ENCODE measurements around the gene MYO9A.
A peak's percentile ranks its signal among the peaks of the same experiment; 100 is the strongest.
"Not testable (repeated sequence)": the region's sequence is repeated elsewhere in the genome, so short reads cannot be mapped to it uniquely, and the experiment has no call there.

Gene MYO9A

GRCh38 chr15:72128359-72128758, 10.4 kb upstream of the MYO9A start:
- no peak overlapping the region for H3K4me3 ChIP-seq (ENCODE audit: low read length)
- no peaks in the 10 kb centered on the region for H3K4me1 ChIP-seq (ENCODE audit: control insufficient read depth, insufficient read depth, low read length)
- H3K36me3 ChIP-seq (ENCODE audit: control insufficient read depth, insufficient read depth, low read length): no peaks in the 10 kb centered on the region
- H3K9ac ChIP-seq (ENCODE audit: low read length): no peak overlapping the region
- H3K27ac ChIP-seq (ENCODE audit: low read depth, low read length): no peak overlapping the region
- H3K27me3 ChIP-seq (ENCODE audit: control insufficient read depth, insufficient read depth, low read length): no peaks in the 10 kb centered on the region

GRCh38 chr15:72127724-72128322, 9.9 kb upstream of the MYO9A start:
- Histone ChIP-seq H3K4me3 (ENCODE audit: low read length) (no peak overlapping the region), H3K9ac (ENCODE audit: low read length) (no peak overlapping the region), H3K27ac (ENCODE audit: low read depth, low read length) (no peak overlapping the region), H3K27me3 (ENCODE audit: control insufficient read depth, insufficient read depth, low read length) (no peaks in the 10 kb centered on the region), H3K36me3 (ENCODE audit: control insufficient read depth, insufficient read depth, low read length) (no peaks in the 10 kb centered on the region), H3K4me1 (ENCODE audit: control insufficient read depth, insufficient read depth, low read length) (no peaks in the 10 kb centered on the region)

GRCh38 chr15:72124218-72124617, 6.3 kb upstream of the MYO9A start:
- no peaks in the 10 kb centered on the region for H3K4me1 ChIP-seq (ENCODE audit: control insufficient read depth, insufficient read depth, low read length)
- no peak overlapping the region for H3K27ac ChIP-seq (ENCODE audit: low read depth, low read length)
- no peaks in the 10 kb centered on the region for H3K36me3 ChIP-seq (ENCODE audit: control insufficient read depth, insufficient read depth, low read length)
- H3K27me3 ChIP-seq (ENCODE audit: control insufficient read depth, insufficient read depth, low read length): no peaks in the 10 kb centered on the region
- no peak overlapping the region for H3K9ac ChIP-seq (ENCODE audit: low read length)
- H3K4me3 ChIP-seq (ENCODE audit: low read length): no peak overlapping the region

- peak overlapping the region; percentile 87 for H3K9ac ChIP-seq (ENCODE audit: low read length)
- H3K4me3 ChIP-seq (ENCODE audit: low read length): peak overlapping the region; percentile 93
- H3K4me1 ChIP-seq (ENCODE audit: control insufficient read depth, insufficient read depth, low read length): peaks cover 23% of the 10 kb centered on the region
- H3K36me3 ChIP-seq (ENCODE audit: control insufficient read depth, insufficient read depth, low read length): no peaks in the 10 kb centered on the region
- H3K27me3 ChIP-seq (ENCODE audit: control insufficient read depth, insufficient read depth, low read length): no peaks in the 10 kb centered on the region
- H3K27ac ChIP-seq (ENCODE audit: low read depth, low read length): peak overlapping the region; percentile 95
These were observed 399 bp downstream of the MYO9A start for GRCh38 chr15:72117486-72118016.

- peak overlapping the region; percentile 87 for H3K9ac ChIP-seq (ENCODE audit: low read length)
- H3K27ac ChIP-seq (ENCODE audit: low read depth, low read length): peak overlapping the region; percentile 95
- H3K4me3 ChIP-seq (ENCODE audit: low read length): peak overlapping the region; percentile 93
- no peaks in the 10 kb centered on the region for H3K27me3 ChIP-seq (ENCODE audit: control insufficient read depth, insufficient read depth, low read length)
- H3K36me3 ChIP-seq (ENCODE audit: control insufficient read depth, insufficient read depth, low read length): no peaks in the 10 kb centered on the region
- peaks cover 25% of the 10 kb centered on the region for H3K4me1 ChIP-seq (ENCODE audit: control insufficient read depth, insufficient read depth, low read length)
These were observed 1.0 kb downstream of the MYO9A start for GRCh38 chr15:72116731-72117485.

- Histone ChIP-seq H3K27me3 (ENCODE audit: control insufficient read depth, insufficient read depth, low read length) (no peaks in the 10 kb centered on the region), H3K4me3 (ENCODE audit: low read length) (no peak overlapping the region), H3K36me3 (ENCODE audit: control insufficient read depth, insufficient read depth, low read length) (no peaks in the 10 kb centered on the region), H3K9ac (ENCODE audit: low read length) (no peak overlapping the region), H3K27ac (ENCODE audit: low read depth, low read length) (no peak overlapping the region), H3K4me1 (ENCODE audit: control insufficient read depth, insufficient read depth, low read length) (peaks cover 19% of the 10 kb centered on the region)
These were observed 4.5 kb downstream of the MYO9A start for GRCh38 chr15:72113347-72114031.

- Histone ChIP-seq H3K9ac (ENCODE audit: low read length) (no peak overlapping the region), H3K4me1 (ENCODE audit: control insufficient read depth, insufficient read depth, low read length) (peaks cover 19% of the 10 kb centered on the region), H3K4me3 (ENCODE audit: low read length) (no peak overlapping the region), H3K27me3 (ENCODE audit: control insufficient read depth, insufficient read depth, low read length) (no peaks in the 10 kb centered on the region), H3K27ac (ENCODE audit: low read depth, low read length) (no peak overlapping the region), H3K36me3 (ENCODE audit: control insufficient read depth, insufficient read depth, low read length) (no peaks in the 10 kb centered on the region)
These were observed 5.1 kb downstream of the MYO9A start for GRCh38 chr15:72112805-72113204.

- Histone ChIP-seq H3K27me3 (ENCODE audit: control insufficient read depth, insufficient read depth, low read length) (no peaks in the 10 kb centered on the region), H3K4me1 (ENCODE audit: control insufficient read depth, insufficient read depth, low read length) (peaks cover 19% of the 10 kb centered on the region), H3K27ac (ENCODE audit: low read depth, low read length) (no peak overlapping the region), H3K36me3 (ENCODE audit: control insufficient read depth, insufficient read depth, low read length) (no peaks in the 10 kb centered on the region), H3K4me3 (ENCODE audit: low read length) (no peak overlapping the region), H3K9ac (ENCODE audit: low read length) (no peak overlapping the region)
These were observed 5.8 kb downstream of the MYO9A start for GRCh38 chr15:72112116-72112515.

- Histone ChIP-seq H3K27me3 (ENCODE audit: control insufficient read depth, insufficient read depth, low read length) (no peaks in the 10 kb centered on the region), H3K9ac (ENCODE audit: low read length) (no peak overlapping the region), H3K27ac (ENCODE audit: low read depth, low read length) (no peak overlapping the region), H3K4me3 (ENCODE audit: low read length) (no peak overlapping the region), H3K4me1 (ENCODE audit: control insufficient read depth, insufficient read depth, low read length) (peaks cover 7% of the 10 kb centered on the region), H3K36me3 (ENCODE audit: control insufficient read depth, insufficient read depth, low read length) (no peaks in the 10 kb centered on the region)
These were observed 7.6 kb downstream of the MYO9A start for GRCh38 chr15:72110355-72110754.

- H3K4me1 ChIP-seq (ENCODE audit: control insufficient read depth, insufficient read depth, low read length): no peaks in the 10 kb centered on the region
- H3K4me3 ChIP-seq (ENCODE audit: low read length): no peak overlapping the region
- no peaks in the 10 kb centered on the region for H3K27me3 ChIP-seq (ENCODE audit: control insufficient read depth, insufficient read depth, low read length)
- no peak overlapping the region for H3K27ac ChIP-seq (ENCODE audit: low read depth, low read length)
- no peaks in the 10 kb centered on the region for H3K36me3 ChIP-seq (ENCODE audit: control insufficient read depth, insufficient read depth, low read length)
- no peak overlapping the region for H3K9ac ChIP-seq (ENCODE audit: low read length)
These were observed 11.9 kb downstream of the MYO9A start for GRCh38 chr15:72106068-72106467.

GRCh38 chr15:72105111-72105510, 12.8 kb downstream of the MYO9A start:
- no peaks in the 10 kb centered on the region for H3K4me1 ChIP-seq (ENCODE audit: control insufficient read depth, insufficient read depth, low read length)
- no peak overlapping the region for H3K27ac ChIP-seq (ENCODE audit: low read depth, low read length)
- no peak overlapping the region for H3K4me3 ChIP-seq (ENCODE audit: low read length)
- no peaks in the 10 kb centered on the region for H3K36me3 ChIP-seq (ENCODE audit: control insufficient read depth, insufficient read depth, low read length)
- H3K9ac ChIP-seq (ENCODE audit: low read length): no peak overlapping the region
- no peaks in the 10 kb centered on the region for H3K27me3 ChIP-seq (ENCODE audit: control insufficient read depth, insufficient read depth, low read length)

- not testable (repeated sequence) for H3K9ac ChIP-seq (ENCODE audit: low read length); H3K27ac ChIP-seq (ENCODE audit: low read depth, low read length); H3K27me3 ChIP-seq (ENCODE audit: control insufficient read depth, insufficient read depth, low read length); H3K4me3 ChIP-seq (ENCODE audit: low read length); H3K36me3 ChIP-seq (ENCODE audit: control insufficient read depth, insufficient read depth, low read length); H3K4me1 ChIP-seq (ENCODE audit: control insufficient read depth, insufficient read depth, low read length)
These were observed 17.4 kb downstream of the MYO9A start for GRCh38 chr15:72100551-72100950.
